NCI-H2227 (cell line): Measurements from ENCODE around the gene HAP1.
"Not testable (repeated sequence)": the region's sequence is repeated elsewhere in the genome, so short reads cannot be mapped to it uniquely, and the experiment has no call there.

ENCODE experiments used
- DNase-seq: peaks from one replicate; lab custom pipeline; 2025; ENCODE audit not compliant: unreplicated experiment; lab: John Stamatoyannopoulos, UW

HAP1 gene

GRCh38 chr17:41734139-41734948 lies at the start of gene HAP1:
Gene HAP1, minus strand, starts transcription at chr17:41734643. Its CDS starts 9 bp downstream, at chr17:41734634.
- peak; percentile 67 for DNase-seq

- DNase-seq, result no peak
Measured at GRCh38 chr17:41782142-41782541, 47.7 kb upstream of the HAP1 start.

GRCh38 chr17:41781404-41782110 lies 47.1 kb upstream of the HAP1 start:
- no peak for DNase-seq

GRCh38 chr17:41779954-41780353 lies 45.5 kb upstream of the HAP1 start:
- no peak for DNase-seq

GRCh38 chr17:41777574-41778188 lies 43.2 kb upstream of the HAP1 start:
- DNase-seq, result peak; percentile 27

GRCh38 chr17:41777157-41777573 lies 42.7 kb upstream of the HAP1 start:
- DNase-seq, result no peak

- not testable (repeated sequence) for DNase-seq
Measured at GRCh38 chr17:41776262-41776900, 41.9 kb upstream of the HAP1 start.

GRCh38 chr17:41775394-41776226 lies 41.2 kb upstream of the HAP1 start:
- no peak for DNase-seq

GRCh38 chr17:41773731-41774193 lies 39.3 kb upstream of the HAP1 start:
- no peak for DNase-seq

GRCh38 chr17:41773190-41773588 lies 38.7 kb upstream of the HAP1 start:
- peak; percentile 19 for DNase-seq

- no peak for DNase-seq
Measured at GRCh38 chr17:41772586-41773189, 38.2 kb upstream of the HAP1 start.

- DNase-seq, result no peak
Measured at GRCh38 chr17:41772218-41772585, 37.8 kb upstream of the HAP1 start.

- no peak for DNase-seq
Measured at GRCh38 chr17:41771389-41772206, 37.2 kb upstream of the HAP1 start.

GRCh38 chr17:41769985-41770384 lies 35.5 kb upstream of the HAP1 start:
- DNase-seq, result no peak

- DNase-seq, result no peak
Measured at GRCh38 chr17:41769346-41769862, 35.0 kb upstream of the HAP1 start.

- DNase-seq, result no peak
Measured at GRCh38 chr17:41768682-41769288, 34.3 kb upstream of the HAP1 start.

GRCh38 chr17:41767324-41768042 lies 33.0 kb upstream of the HAP1 start:
- DNase-seq, result no peak

GRCh38 chr17:41766135-41766534 lies 31.7 kb upstream of the HAP1 start:
- no peak for DNase-seq
